ENCODE measurements around the gene DDX23. TPM values are rescaled to one million over a fixed set of nuclear protein-coding genes. Genes with fewer than 3 reads are reported as not detected.

Gene DDX23
- polyA plus RNA-seq, 2 of the 4 experiments (the other 2 are of a cell fraction) = 116 to 132 TPM

DNA sequence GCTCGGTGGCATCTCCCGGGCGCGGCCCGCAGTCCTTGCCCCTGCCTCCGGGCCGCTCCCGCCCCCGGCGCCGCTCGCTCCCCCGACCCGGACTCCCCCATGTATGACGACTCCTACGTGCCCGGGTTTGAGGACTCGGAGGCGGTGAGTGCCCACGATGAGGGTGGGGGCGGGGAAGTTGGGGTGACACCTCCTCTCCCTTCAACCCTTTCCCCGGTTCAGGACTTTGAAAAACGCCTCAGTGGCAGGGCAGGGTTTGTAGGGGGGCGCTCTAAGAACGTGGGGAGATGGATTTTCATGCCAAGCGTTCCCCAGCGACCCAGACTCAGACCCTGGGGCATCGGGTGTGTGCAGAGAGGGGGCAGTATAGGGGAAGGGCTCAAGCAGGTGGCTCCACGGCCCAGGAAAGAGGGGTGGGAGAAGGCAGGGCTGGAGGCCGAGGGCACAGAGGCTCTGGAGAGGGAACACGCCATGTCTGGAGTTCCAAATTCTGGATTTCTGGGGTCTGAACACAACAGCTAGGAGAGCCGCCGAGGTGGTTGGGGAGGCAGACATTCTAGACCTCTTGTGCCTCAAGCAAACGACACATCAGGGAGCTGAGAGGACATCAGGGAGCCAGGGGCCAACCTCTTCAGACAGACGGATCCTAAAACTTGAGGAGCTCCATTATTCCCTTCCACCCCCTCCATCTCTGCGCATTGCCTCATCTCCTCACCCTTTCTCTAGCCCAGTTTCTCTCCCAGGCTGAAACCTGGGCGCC, 33.0 kb downstream of the DDX23 start:
- ATAC-seq = peak in 1 of 2 experiments; percentile 0; a peak in 2 of 6 replicates
- no peak for FAIRE-seq
- Histone ChIP-seq H3K4me3 (peak overlapping the region; percentile 74), H3K4me1 (peaks cover 17% of the 10 kb centered on the region), H3K9me3 (no peaks in the 10 kb centered on the region), H3K4me2 (peak overlapping the region; percentile 90), H3K27ac (peak overlapping the region; percentile 76 to 87)
- POLR2A ChIA-PET = no interaction called here
- CTCF ChIA-PET = interaction anchor here (0.7 to 12.6 kb wide), 5 partner anchors 12 to 159 kb away, joined by 3 to 230 read pairs (median 67); partner anchors contain the start of genes ADCY6, DDX23 and WNT1
- WGBS (ENCODE audit: missing lambda C conversion rate) = 39% methylated on average over 21 of the region's 37 CpGs
- TF ChIP-seq, protein P1, sequence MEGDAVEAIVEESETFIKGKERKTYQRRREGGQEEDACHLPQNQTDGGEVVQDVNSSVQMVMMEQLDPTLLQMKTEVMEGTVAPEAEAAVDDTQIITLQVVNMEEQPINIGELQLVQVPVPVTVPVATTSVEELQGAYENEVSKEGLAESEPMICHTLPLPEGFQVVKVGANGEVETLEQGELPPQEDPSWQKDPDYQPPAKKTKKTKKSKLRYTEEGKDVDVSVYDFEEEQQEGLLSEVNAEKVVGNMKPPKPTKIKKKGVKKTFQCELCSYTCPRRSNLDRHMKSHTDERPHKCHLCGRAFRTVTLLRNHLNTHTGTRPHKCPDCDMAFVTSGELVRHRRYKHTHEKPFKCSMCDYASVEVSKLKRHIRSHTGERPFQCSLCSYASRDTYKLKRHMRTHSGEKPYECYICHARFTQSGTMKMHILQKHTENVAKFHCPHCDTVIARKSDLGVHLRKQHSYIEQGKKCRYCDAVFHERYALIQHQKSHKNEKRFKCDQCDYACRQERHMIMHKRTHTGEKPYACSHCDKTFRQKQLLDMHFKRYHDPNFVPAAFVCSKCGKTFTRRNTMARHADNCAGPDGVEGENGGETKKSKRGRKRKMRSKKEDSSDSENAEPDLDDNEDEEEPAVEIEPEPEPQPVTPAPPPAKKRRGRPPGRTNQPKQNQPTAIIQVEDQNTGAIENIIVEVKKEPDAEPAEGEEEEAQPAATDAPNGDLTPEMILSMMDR (IDR thresholded peaks at IDR 0.05) = peak; percentile 39
- no peak for TF ChIP-seq HOXB13 (CRISPR knock-in tag; IDR thresholded peaks at IDR 0.05; ENCODE audit: low read depth)
- no peak for TF ChIP-seq JUNB (IDR thresholded peaks at IDR 0.05)
- peak; percentile 12 to 16; a peak in 1 of 5 replicates for TF ChIP-seq RAD21 (conservative IDR thresholded peaks at IDR 0.05 in 1 of 2, IDR thresholded peaks at IDR 0.05 in 1 of 2)
- DNase-seq (ENCODE audit: low read depth in 1 of 2, low spot score in 1 of 2) = no peak

DNA sequence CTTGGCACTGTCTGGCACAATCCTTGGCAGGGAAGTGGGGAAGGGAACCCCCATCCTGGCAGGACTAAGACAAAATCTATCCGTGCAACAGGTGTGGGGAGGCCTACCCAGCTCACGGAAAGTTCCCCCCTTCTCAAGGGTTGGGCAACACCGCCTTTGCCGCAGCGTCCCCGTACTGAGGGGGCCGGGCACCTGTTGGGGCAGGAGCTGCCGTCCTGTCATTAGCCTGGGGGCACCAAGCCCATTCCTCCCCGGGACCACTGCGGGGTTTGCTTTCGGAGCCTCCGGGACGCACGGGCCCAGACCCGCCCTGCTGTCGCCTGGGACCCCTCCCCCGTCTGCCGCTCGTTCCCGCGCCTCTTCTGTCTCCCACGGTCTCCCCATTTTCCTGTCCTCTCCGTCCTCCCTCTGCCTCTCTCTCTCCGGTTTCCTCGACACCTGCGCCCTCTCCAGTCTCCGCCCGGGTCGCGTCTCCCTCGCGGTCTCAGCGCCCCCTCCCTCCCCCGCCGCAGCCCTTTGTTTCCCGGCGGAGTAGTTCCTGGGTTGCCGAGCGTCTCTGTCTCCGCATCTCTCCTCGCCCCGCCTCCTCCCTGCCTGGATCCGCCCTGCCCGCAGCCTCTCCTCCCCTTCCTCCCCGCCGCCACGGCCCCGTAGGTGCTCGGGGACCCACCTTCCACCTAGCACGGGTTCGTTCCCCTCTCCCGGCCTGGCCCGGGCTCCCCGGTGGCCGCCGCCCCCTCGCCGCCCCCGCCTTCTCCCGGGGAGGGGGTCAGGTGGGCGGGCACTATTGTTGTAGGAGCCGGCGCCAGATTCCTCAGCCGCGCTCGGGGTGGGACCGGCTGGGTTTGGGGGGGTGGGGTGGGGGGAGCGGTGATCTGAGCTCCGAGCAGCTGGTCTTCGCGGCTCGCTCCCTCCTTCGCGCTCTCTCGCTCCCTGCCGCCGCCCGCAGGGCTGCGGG, 33.8 kb downstream of the DDX23 start, which contains the start of gene CACNB3:
Gene CACNB3 (plus strand): TSS at position 624 of the 958 bp plus-strand sequence. CDS start 434 bp downstream, outside the sequence.
- peak within 1 kb of the TSS; percentile 74 for H3K4me3 ChIP-seq
- peak within 1 kb of the TSS; percentile 76 to 87 for H3K27ac ChIP-seq
- TF ChIP-seq FOSL2 (IDR thresholded peaks at IDR 0.05) (no peak), FOSL2 (CRISPR knock-in tag; IDR thresholded peaks at IDR 0.05) (no peak), ZC3H11A (IDR thresholded peaks at IDR 0.05) (no peak), POLR2A (IDR thresholded peaks at IDR 0.05; ENCODE audit: low read length) (peak; percentile 44), MAX (IDR thresholded peaks at IDR 0.05) (peak; percentile 21; the same call in 1 of the 2 replicates), PBX3 (IDR thresholded peaks at IDR 0.05) (peak; percentile 13; the same call in 1 of the 2 replicates)
- TF ChIP-seq, protein P1 (IDR thresholded peaks at IDR 0.05) = no peak
- FAIRE-seq = no peak
- peak; percentile 21 to 54; a peak in 4 of 6 replicates for ATAC-seq
- peak within 1 kb of the TSS; percentile 90 for H3K4me2 ChIP-seq
- 4% methylated on average over 34 of the region's 79 CpGs for WGBS (ENCODE audit: missing lambda C conversion rate)
- H3K9me3 ChIP-seq = no peaks in the 10 kb centered on the region
- ChIA-PET POLR2A (interaction anchor here (0.8 kb wide), 1 partner anchor 34 kb away, joined by 3 read pairs; the partner anchor contains the start of gene DDX23), CTCF (interaction anchor here (1.8 to 12.6 kb wide), 4 partner anchors 13 to 65 kb away, joined by 9 to 230 read pairs (median 146); partner anchors contain the start of genes ADCY6 and DDX23)
- H3K4me1 ChIP-seq = peaks cover 22% of the 10 kb centered on the region
- peak; percentile 55 to 70 for DNase-seq (ENCODE audit: low read depth in 1 of 2, low spot score in 1 of 2)

- TF ChIP-seq HOXB5 (CRISPR knock-in tag; IDR thresholded peaks at IDR 0.05) (no peak), NPAS2 (CRISPR knock-in tag; IDR thresholded peaks at IDR 0.05; ENCODE audit: borderline replicate concordance) (no peak), BCL3 (IDR thresholded peaks at IDR 0.05) (no peak)
- Histone ChIP-seq H3K9me3 (no peaks in the 10 kb centered on the region), H3K4me3 (peak overlapping the region; percentile 81; the same call in 1 of the 3 replicates), H3K4me2 (peak overlapping the region; percentile 91), H3K27ac (peak overlapping the region; percentile 93 to 95; a peak in 4 of 6 replicates), H3K4me1 (peaks cover 34% of the 10 kb centered on the region)
- FAIRE-seq = no peak
- POLR2A ChIA-PET = no interaction called here
- WGBS (ENCODE audit: missing lambda C conversion rate) = 97% methylated on average over 3 of the region's 3 CpGs
- no peak for DNase-seq (ENCODE audit: low read depth in 1 of 2, low spot score in 1 of 2)
- CTCF ChIA-PET = interaction anchor here (1.2 to 12.6 kb wide), 14 partner anchors 15 to 298 kb away, joined by 3 to 230 read pairs (median 10); partner anchors contain the start of genes ADCY6, DDX23, KANSL2 and WNT1
- ATAC-seq = no peak
Observed at GRCh38 chr12:48816143-48816854, 35.7 kb downstream of the DDX23 start.
